Heart right ventricle (tissue), 16 donors: Measurements from ENCODE around the gene ZC3H4. TPM values are rescaled to one million over a fixed set of nuclear protein-coding genes. Genes with fewer than 3 reads are reported as not detected.
A peak's percentile ranks its signal among the peaks of the same experiment; 100 is the strongest.
"Not testable (repeated sequence)": the region's sequence is repeated elsewhere in the genome, so short reads cannot be mapped to it uniquely, and the experiment has no call there.

ENCODE experiments used
- ATAC-seq, 8 donors: fragments of 200-7000 bp; cut with Tn5 transposase; one replicate each; pipeline ENCODE4 v1.9.1; 2020; ENCODE audit warnings: mild to moderate bottlenecking in 8 of 8, moderate library complexity in 8 of 8, moderate number of reproducible peaks in 1 of 8
- DNase-seq, 2 donors: peaks; one replicate each; pipeline ENCODE4 v3.0.0-alpha.2; 2020
- H3K27ac ChIP-seq, 10 donors: fragments of 200-600 bp; sonication (generic) in 2 of 10; one replicate each; pipeline versions ENCODE4 v1.5.0 to v1.8.0; 2020 to 2022; ENCODE audit warnings: mild to moderate bottlenecking in 3 of 10
- H3K27me3 ChIP-seq, 7 donors: fragments of 200-600 bp; one replicate each; pipeline ENCODE4 v1.8.0; 2021 to 2022; ENCODE audit warnings: mild to moderate bottlenecking in 2 of 7
- H3K36me3 ChIP-seq, 9 donors: fragments of 200-600 bp; sonication (generic) in 1 of 9; one replicate each; pipeline versions ENCODE4 v1.5.0 to v1.8.0; 2020 to 2022; ENCODE audit warnings: mild to moderate bottlenecking in 2 of 9
- H3K4me1 ChIP-seq, 9 donors: fragments of 200-600 bp; sonication (generic) in 1 of 9; one replicate each; pipeline versions ENCODE4 v1.5.0 to v1.8.0; 2020 to 2022; ENCODE audit warnings: mild to moderate bottlenecking in 4 of 9
- H3K4me3 ChIP-seq, 10 donors: fragments of 200-600 bp; sonication (generic) in 2 of 10; one replicate each; pipeline versions ENCODE4 v1.5.0 to v1.8.0; 2020 to 2022; ENCODE audit warnings: mild to moderate bottlenecking in 7 of 10, moderate library complexity in 2 of 10
- H3K9me3 ChIP-seq, 11 donors: fragments of 200-600 bp in 10 of 11; sonication (generic) in 2 of 11; one replicate each; pipeline versions ENCODE4 v1.5.0 to v1.8.0; 2013 to 2022; ENCODE audit warnings: mild to moderate bottlenecking in 2 of 11, control low read depth in 1 of 11, moderate library complexity in 1 of 11
- WGBS, 2 donors: extraction: QIAGEN DNeasy Blood & Tissue Kit; methylation state at CpG; one replicate each; pipeline ENCODE4 v1.1.7; 2013; ENCODE audit warnings: inconsistent platforms in 1 of 2; 5-methylcytosine and 5-hydroxymethylcytosine counted together
- intact Hi-C, 10 donors: fragments of 100-400 bp; cut with DNase I; formaldehyde crosslinking; loops; one replicate each; pipeline versions ENCODE4 v1.11.1 to v1.14.2; 2022
- polyA plus RNA-seq, 2 donors: library from polyadenylated mRNA; stranded (reverse); fragments of 200-250 nt; gene quantifications; one replicate each; pipeline ENCODE4 v1.2.3, GENCODE V29; 2013
- total RNA-seq, 10 donors: library from RNA; stranded (reverse); fragmentation: NEBNext Ultra II Directional in 3 of 10; extraction: Animal tissue kit (Norgen Biotek cat#: 25700) in 3 of 10; gene quantifications; one replicate each; pipeline versions ENCODE4 v1.2.1 to v1.2.4, GENCODE V29; 2021 to 2023
- TF ChIP-seq, protein P1 (sequence below), 9 donors: fragments of 200-600 bp; sonication (generic) in 2 of 9; IDR thresholded peaks; one replicate each; pipeline versions ENCODE4 v1.5.0 to v1.8.0; 2021 to 2022; ENCODE audit warnings: antibody characterized with exemption in 9 of 9, mild to moderate bottlenecking in 5 of 9, moderate library complexity in 1 of 9
- donor health status: Arrhythmogenic right ventricular cardiomyopathy.
- donor health status: ischemic (EF 13 %, LVEDD 7.1; RV severe dilation, severe dysfunction).
- donor health status: healthy with polysubstance abuse.
- donor health status: DM: no; HTN: yes; CAD: no.
- donor health status: DM: no; HTN: no; CAD: no.
- donor health status: ischemic (EF 25% LVEDD 6.9; RV normal size, moderate dysfunction).
- donor health status: ischemic (EF 25% LVEDD 5.7; RV mildly dilated, moderate dysfunction).
- donor health status: healthy.
- donor health status: DM: yes; HTN: yes; CAD: no.
- donor health status: Ischemic cardiomyopathy.
- donor health status: ischemic (EF 35%, LVEDD 5.7; RV mildly dilated, moderate dysfunction).
- donor health status: nonischemic (EF 11% LVEDD 7.7; RV severe dilation, severe dysfunction).
- donor health status: DM: yes; HTN: yes; CAD: no.
- donor health status: PGD.
- donor health status: ischemic (EF 29% LVEDD 5.4; RV normal size, mild dysfunction).
- donor health status: nonischemic (EF 23%, LVEDD 6.1; RV moderate dilation, normal function).

The ZC3H4 gene
- total and polyA plus RNA-seq, 12 donors = 4.5 to 32.8 (median 25.1) TPM

- peaks cover 0 to 100% (median 74%) of the 10 kb centered on the region in 9 donors for H3K36me3 ChIP-seq
- 96% methylated on average over 5 of the region's 5 CpGs for WGBS, 2 donors
- no peaks in the 10 kb centered on the region for H3K27me3 ChIP-seq
- ATAC-seq (no peak), DNase-seq (no peak)
- peaks cover 0 to 7% (median 5%) of the 10 kb centered on the region in 9 donors for H3K4me1 ChIP-seq
- TF ChIP-seq, protein P1, sequence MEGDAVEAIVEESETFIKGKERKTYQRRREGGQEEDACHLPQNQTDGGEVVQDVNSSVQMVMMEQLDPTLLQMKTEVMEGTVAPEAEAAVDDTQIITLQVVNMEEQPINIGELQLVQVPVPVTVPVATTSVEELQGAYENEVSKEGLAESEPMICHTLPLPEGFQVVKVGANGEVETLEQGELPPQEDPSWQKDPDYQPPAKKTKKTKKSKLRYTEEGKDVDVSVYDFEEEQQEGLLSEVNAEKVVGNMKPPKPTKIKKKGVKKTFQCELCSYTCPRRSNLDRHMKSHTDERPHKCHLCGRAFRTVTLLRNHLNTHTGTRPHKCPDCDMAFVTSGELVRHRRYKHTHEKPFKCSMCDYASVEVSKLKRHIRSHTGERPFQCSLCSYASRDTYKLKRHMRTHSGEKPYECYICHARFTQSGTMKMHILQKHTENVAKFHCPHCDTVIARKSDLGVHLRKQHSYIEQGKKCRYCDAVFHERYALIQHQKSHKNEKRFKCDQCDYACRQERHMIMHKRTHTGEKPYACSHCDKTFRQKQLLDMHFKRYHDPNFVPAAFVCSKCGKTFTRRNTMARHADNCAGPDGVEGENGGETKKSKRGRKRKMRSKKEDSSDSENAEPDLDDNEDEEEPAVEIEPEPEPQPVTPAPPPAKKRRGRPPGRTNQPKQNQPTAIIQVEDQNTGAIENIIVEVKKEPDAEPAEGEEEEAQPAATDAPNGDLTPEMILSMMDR (IDR thresholded peaks at IDR 0.05) = no peak
- intact Hi-C loops = loop anchor here in 2 of 10 donors (5.0 kb wide), 1 partner anchor 40 kb away; no protein-coding TSS in a partner anchor
- H3K9me3 ChIP-seq = no peaks in the 10 kb centered on the region
- H3K27ac ChIP-seq = no peak overlapping the region
- H3K4me3 ChIP-seq = no peak overlapping the region
These were observed 31.1 kb downstream of the ZC3H4 start for GRCh38 chr19:47082493-47082892.

DNA sequence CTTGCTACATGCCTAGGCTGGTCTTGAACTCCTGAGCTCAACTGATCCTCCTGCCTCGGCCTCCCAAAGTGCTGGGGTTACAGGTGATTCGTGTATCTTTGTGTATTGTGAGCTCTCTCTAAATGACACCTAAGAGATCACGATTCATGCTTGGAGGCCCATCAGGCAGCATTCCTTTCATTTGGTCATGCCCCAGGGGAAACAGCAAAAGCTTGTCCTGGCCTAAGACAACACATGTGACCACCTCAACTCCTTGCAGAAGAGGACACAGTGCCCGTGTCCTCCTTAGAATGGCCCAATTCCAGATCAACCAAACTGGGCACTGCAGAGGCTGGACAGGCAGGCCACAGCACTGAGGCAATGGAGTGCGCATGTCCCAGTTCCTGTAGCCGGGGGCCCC is 32.5 kb downstream of the ZC3H4 start:
- TF ChIP-seq, protein P1 (IDR thresholded peaks at IDR 0.05) = no peak
- intact Hi-C loops = loop anchor here in 4 of 10 donors (2.0 to 5.0 kb wide), 2 partner anchors 41 to 42 kb away; no protein-coding TSS in a partner anchor
- peaks cover 0 to 100% (median 77%) of the 10 kb centered on the region in 9 donors for H3K36me3 ChIP-seq
- H3K4me1 ChIP-seq = peaks cover 0 to 9% (median 6%) of the 10 kb centered on the region in 9 donors
- no peaks in the 10 kb centered on the region for H3K27me3 ChIP-seq
- ATAC-seq (no peak), DNase-seq (no peak)
- WGBS, 2 donors = 82 to 87% methylated on average over 6 of the region's 6 CpGs
- H3K9me3 ChIP-seq = no peaks in the 10 kb centered on the region
- H3K27ac ChIP-seq = no peak overlapping the region
- H3K4me3 ChIP-seq = no peak overlapping the region

DNA sequence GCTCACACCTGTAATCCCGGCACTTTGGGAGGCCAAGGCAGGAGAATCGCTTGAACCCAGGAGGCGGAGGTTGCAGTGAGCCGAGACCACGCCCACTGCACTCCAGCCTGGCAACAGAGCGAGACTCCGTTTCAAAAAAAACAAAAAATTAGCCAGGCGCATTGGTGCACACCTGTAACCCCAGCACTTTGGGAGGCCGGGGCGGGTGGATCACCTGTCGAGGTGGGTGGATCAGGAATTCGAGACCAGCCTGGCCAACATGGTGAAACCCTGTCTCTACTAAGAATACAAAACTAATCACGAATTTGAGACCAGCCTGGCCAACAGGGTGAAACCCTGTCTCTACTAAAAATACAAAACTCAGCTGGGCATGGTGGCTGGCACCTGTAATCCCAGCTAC is 35.2 kb downstream of the ZC3H4 start:
- H3K27ac ChIP-seq, H3K9me3 ChIP-seq, DNase-seq, H3K4me3 ChIP-seq, ATAC-seq, H3K27me3 ChIP-seq: not testable (repeated sequence)
- WGBS, 2 donors = 96 to 97% methylated on average over 13 of the region's 13 CpGs
- intact Hi-C loops = loop anchor here in 4 of 10 donors (2.0 kb wide), 2 partner anchors 46 to 52 kb away; partner anchors contain the start of gene SAE1 (in 1 of the 4)
- Histone ChIP-seq H3K36me3 (peaks cover 0 to 100% (median 59%) of the 10 kb centered on the region in 9 donors), H3K4me1 (peaks cover 0 to 23% (median 6%) of the 10 kb centered on the region in 9 donors)

GRCh38 chr19:47075941-47076340 is 37.6 kb downstream of the ZC3H4 start:
- Histone ChIP-seq H3K4me1 (peaks cover 0 to 23% (median 6%) of the 10 kb centered on the region in 9 donors), H3K27me3 (no peaks in the 10 kb centered on the region), H3K36me3 (peaks cover 0 to 100% (median 53%) of the 10 kb centered on the region in 9 donors), H3K4me3 (no peak overlapping the region), H3K9me3 (no peaks in the 10 kb centered on the region), H3K27ac (no peak overlapping the region)
- 79 to 81% methylated on average over 13 of the region's 13 CpGs for WGBS, 2 donors
- no peak for DNase-seq
- ATAC-seq = peak in 1 of 8 donors; percentile 27
- intact Hi-C loops = no loop called here
- TF ChIP-seq, protein P1 (IDR thresholded peaks at IDR 0.05) = no peak

DNA sequence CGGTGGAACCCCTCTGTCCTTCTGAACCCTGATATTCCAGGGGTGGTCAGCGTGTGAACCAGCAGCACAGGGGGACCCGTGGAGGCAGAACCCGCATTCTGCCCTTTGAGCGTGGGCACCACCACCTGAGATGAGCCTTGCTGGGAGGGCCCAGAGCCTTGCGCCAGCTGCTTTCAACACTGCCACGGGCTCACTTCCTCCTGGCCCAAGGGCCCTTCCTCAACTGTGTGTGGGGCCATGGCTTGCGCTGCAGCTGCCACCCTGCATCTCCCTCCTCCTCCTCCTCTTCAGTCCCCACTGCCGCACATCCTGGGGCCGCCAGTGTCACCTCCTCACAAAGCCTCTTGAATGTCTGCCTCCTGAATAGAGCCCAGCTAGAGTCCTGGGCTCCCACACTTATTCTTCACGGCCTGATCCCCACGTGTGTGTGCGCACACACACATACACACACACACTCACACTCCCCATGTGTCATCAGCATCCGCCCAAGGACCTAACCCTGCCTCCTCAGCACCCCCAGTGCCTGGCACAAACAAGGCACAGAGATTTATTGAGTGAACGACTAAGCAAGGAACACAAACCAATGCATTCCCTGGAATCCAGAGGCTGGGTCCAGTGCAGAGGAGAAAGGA is 38.3 kb downstream of the ZC3H4 start:
- H3K4me1 ChIP-seq = peaks cover 0 to 23% (median 6%) of the 10 kb centered on the region in 9 donors
- no peak overlapping the region for H3K4me3 ChIP-seq
- H3K27me3 ChIP-seq = no peaks in the 10 kb centered on the region
- no peak overlapping the region for H3K27ac ChIP-seq
- intact Hi-C loops = no loop called here
- no peak for DNase-seq
- H3K9me3 ChIP-seq = no peaks in the 10 kb centered on the region
- ATAC-seq = peak in 2 of 8 donors; percentile 10 to 24
- H3K36me3 ChIP-seq = peaks cover 0 to 100% (median 48%) of the 10 kb centered on the region in 9 donors
- TF ChIP-seq, protein P1 (IDR thresholded peaks at IDR 0.05) = no peak
- WGBS, 2 donors = 84 to 85% methylated on average over 15 of the region's 15 CpGs
